ENCODE results near the gene PRKD2. TPM values are rescaled to one million over a fixed set of nuclear protein-coding genes. Genes with fewer than 3 reads are reported as not detected.
A peak's percentile ranks its signal among the peaks of the same experiment; 100 is the strongest.

The PRKD2 gene
- total and polyA plus RNA-seq, 2 of the 8 experiments (the other 6 are each of a cell fraction or from before 2014, with no cell fraction given), result 24.4 to 63.8 TPM

- H3K4me2 ChIP-seq (ENCODE audit: insufficient read depth in 1 of 2, low read depth in 2 of 2, low read length in 2 of 2), result peak within 1 kb of the TSS; percentile 94 to 96
- peaks cover 35 to 45% of the 10 kb centered on the region in 2 experiments for H3K79me2 ChIP-seq (ENCODE audit: control insufficient read depth in 1 of 2, insufficient read depth in 2 of 2, low read length in 2 of 2)
- H4K20me1 ChIP-seq (replicated peaks in 1 of 2; ENCODE audit: control insufficient read depth in 1 of 2, insufficient read depth in 2 of 2, low read length in 2 of 2), result peaks cover 20 to 27% of the 10 kb centered on the region in 2 experiments
- H3K14ac ChIP-seq (ENCODE audit: insufficient read length), result no peak within 1 kb of the TSS
- H3K56ac ChIP-seq (replicated peaks; ENCODE audit: insufficient read length, low read depth, low read length), result peak within 1 kb of the TSS; percentile 71
- POLR2A ChIA-PET (ENCODE audit: partially characterized antibody), result interaction anchor here (0.6 to 2.1 kb wide), 8 partner anchors 9 to 229 kb away, joined by 3 to 10 read pairs (median 4); no protein-coding TSS in a partner anchor
- peaks cover 0 to 6% (median 1%) of the 10 kb centered on the region in 4 experiments; a peak in 3 of 8 replicates for H3K36me3 ChIP-seq (ENCODE audit: control insufficient read depth in 2 of 4, insufficient read depth in 4 of 4, low read length in 3 of 4)
- peaks cover 0 to 8% (median 2%) of the 10 kb centered on the region in 4 experiments; a peak in 6 of 7 replicates for H3K4me1 ChIP-seq (replicated peaks in 1 of 4; ENCODE audit: control insufficient read depth in 3 of 4, insufficient read depth in 4 of 4, low read length in 3 of 4)
- H3K27me3 ChIP-seq (replicated peaks in 1 of 4; ENCODE audit: control insufficient read depth in 3 of 4, extremely low read depth in 1 of 4, insufficient read depth in 3 of 4, low read length in 3 of 4), result no peaks in the 10 kb centered on the region
- H2BK12ac ChIP-seq (ENCODE audit: low read depth, low read length), result 0 out of 2 replicates have a peak within 1 kb of the TSS, but pooled peaks have one; percentile 7
- H3K27ac ChIP-seq (ENCODE audit: low read depth, low read length), result peak within 1 kb of the TSS; percentile 85
- WGBS, 2 experiments (ENCODE audit: extremely low coverage in 1 of 2, insufficient coverage in 1 of 2, insufficient read length in 1 of 2, insufficient replicate concordance in 2 of 2, low coverage in 1 of 2, low lambda C conversion rate in 2 of 2, missing lambda C conversion rate in 1 of 2), result 1% methylated on average over 16 of the region's 74 CpGs; no CpG with 5 or more reads in 1 of the 2 experiments
- no peak within 1 kb of the TSS for H2BK15ac ChIP-seq (ENCODE audit: low read length)
- peak within 1 kb of the TSS; percentile 98 for H4K8ac ChIP-seq (ENCODE audit: extremely low read depth, insufficient read depth, low read length)
- peaks cover 9% of the 10 kb centered on the region for H3K79me1 ChIP-seq (ENCODE audit: low read depth, low read length)
- H2BK120ac ChIP-seq (replicated peaks; ENCODE audit: low read depth, low read length), result no peak within 1 kb of the TSS
- peak within 1 kb of the TSS; percentile 83 for H3K18ac ChIP-seq (ENCODE audit: extremely low read depth, low read length)
- H2BK5ac ChIP-seq (ENCODE audit: low read depth, low read length), result peak within 1 kb of the TSS; percentile 81; the same call in 1 of the 2 replicates
- H2AK5ac ChIP-seq (ENCODE audit: low read depth, low read length), result no peak within 1 kb of the TSS
- H4K91ac ChIP-seq (replicated peaks; ENCODE audit: insufficient read length, low read length), result peak within 1 kb of the TSS; percentile 87
- H3K9ac ChIP-seq (replicated peaks in 1 of 4; ENCODE audit: extremely low read depth in 1 of 4, low read depth in 3 of 4, low read length in 3 of 4), result peak within 1 kb of the TSS; percentile 83 to 97 (median 88)
- no peak for FAIRE-seq
- CTCF ChIA-PET (ENCODE audit: partially characterized antibody), result interaction anchor here (2.8 kb wide), 1 partner anchor 8 kb away, joined by 16 read pairs; no protein-coding TSS in a partner anchor
- H3K4me3 ChIP-seq (ENCODE audit: extremely low read depth in 1 of 4, insufficient read depth in 2 of 4, low read depth in 3 of 4, low read length in 4 of 4), result peak within 1 kb of the TSS; percentile 84 to 97 (median 93)
- no peak within 1 kb of the TSS for H2BK20ac ChIP-seq (ENCODE audit: low read length)
- no peaks in the 10 kb centered on the region for H3K9me3 ChIP-seq (ENCODE audit: insufficient read depth in 2 of 2, low read depth in 1 of 2, low read length in 1 of 2)
- no peak within 1 kb of the TSS for H2AFZ ChIP-seq (ENCODE audit: low read length)
- H4K5ac ChIP-seq (ENCODE audit: insufficient read length, low read depth, low read length), result peak within 1 kb of the TSS; percentile 80
- no peak within 1 kb of the TSS for H3K23ac ChIP-seq (ENCODE audit: insufficient read length)
- peaks cover 11% of the 10 kb centered on the region for H3K23me2 ChIP-seq (ENCODE audit: low read depth, low read length)
- DNase-seq (ENCODE audit: low read depth in 1 of 2, low spot score in 2 of 2), result peak in 1 of 2 experiments; percentile 67
- H3K4ac ChIP-seq (replicated peaks; ENCODE audit: insufficient read length, low read depth, low read length), result peak within 1 kb of the TSS; percentile 75
- no peak for TF ChIP-seq CEBPB (IDR thresholded peaks at IDR 0.05; ENCODE audit: low read depth, low read length)
- no peak for TF ChIP-seq RFX5 (IDR thresholded peaks at IDR 0.05; ENCODE audit: borderline replicate concordance, low read depth, low read length)
- TF ChIP-seq TAF7 (optimal IDR thresholded peaks at IDR 0.05; ENCODE audit: borderline replicate concordance, low read depth, low read length), result no peak
- no peak for TF ChIP-seq FOSL1 (IDR thresholded peaks at IDR 0.05; ENCODE audit: insufficient read depth, low read depth, low read length)
- TF ChIP-seq ASH2L (IDR thresholded peaks at IDR 0.05; ENCODE audit: low read length), result peak; percentile 12
- TF ChIP-seq TCF12 (IDR thresholded peaks at IDR 0.05; ENCODE audit: low read depth, low read length), result no peak
- 0 out of 2 replicates have a peak, but pooled peaks have one; percentile 10 for TF ChIP-seq E2F6 (IDR thresholded peaks at IDR 0.05)
- peak; percentile 27; the same call in 1 of the 2 replicates for TF ChIP-seq NRF1 (IDR thresholded peaks at IDR 0.05; ENCODE audit: low read depth, low read length)
- TF ChIP-seq SP4 (IDR thresholded peaks at IDR 0.05; ENCODE audit: low read length), result no peak
- TF ChIP-seq KDM5A (IDR thresholded peaks at IDR 0.05; ENCODE audit: low read length), result no peak
Measured at GRCh38 chr19:46746281-46747057, 29.6 kb upstream of the PRKD2 start, which contains the start of gene STRN4. Gene STRN4 (minus strand): TSS chr19:46746450. CDS start chr19:46746430, 20 bp downstream.

Data from H1 (cell line).